Endothelial cell of umbilical vein (primary cell): Measurements from ENCODE around the gene ADA.

ENCODE experiments used
- EZH2 ChIP-seq: IDR thresholded peaks from 2 replicates; pipeline ENCODE4 v1.6.1; 2012; ENCODE audit warnings: borderline replicate concordance, low read depth, mild to moderate bottlenecking, moderate library complexity, low read length, inconsistent platforms; ENCODE audit not compliant: severe bottlenecking
- FOS ChIP-seq: IDR thresholded peaks from 2 replicates; pipeline ENCODE4 v1.6.1; 2011; ENCODE audit warnings: mild to moderate bottlenecking, low read length, moderate library complexity, borderline replicate concordance; ENCODE audit not compliant: insufficient read depth
- GATA2 ChIP-seq: IDR thresholded peaks from 2 replicates; pipeline ENCODE4 v1.7.0; 2011; ENCODE audit warnings: low read depth, mild to moderate bottlenecking, moderate library complexity, mixed read lengths, low read length; ENCODE audit not compliant: insufficient read length, insufficient read depth
- MAX ChIP-seq: IDR thresholded peaks from 2 replicates; pipeline ENCODE4 v1.6.1; 2011; ENCODE audit not compliant: insufficient read depth, insufficient read length
- MYC ChIP-seq: IDR thresholded peaks from one replicate; pipeline ENCODE4 v1.6.1; 2011; ENCODE audit warnings: mild to moderate bottlenecking, low read depth, low read length
- POLR2A ChIP-seq: IDR thresholded peaks from 2 replicates; pipeline ENCODE4 v1.6.1; 2012; ENCODE audit warnings: low read depth, mild to moderate bottlenecking, control low read depth, low read length
- POLR2AphosphoS5 ChIP-seq: IDR thresholded peaks from 2 replicates; pipeline ENCODE4 v1.6.1; 2012; ENCODE audit warnings: low read depth, mild to moderate bottlenecking, control low read depth, low read length, moderate library complexity; ENCODE audit not compliant: insufficient read depth
- TF ChIP-seq, protein P1 (sequence below), 2 donors: IDR thresholded peaks; 1 replicate in 1 of 2; 2 replicates in 1 of 2; pipeline ENCODE4 v1.5.1; 2011; ENCODE audit warnings: low read length in 2 of 2, mild to moderate bottlenecking in 2 of 2, moderate library complexity in 2 of 2, control low read depth in 1 of 2, inconsistent platforms in 1 of 2, low read depth in 1 of 2; ENCODE audit not compliant: insufficient read depth in 1 of 2; ENCODE audit errors: extremely low read depth in 1 of 2

DNA sequence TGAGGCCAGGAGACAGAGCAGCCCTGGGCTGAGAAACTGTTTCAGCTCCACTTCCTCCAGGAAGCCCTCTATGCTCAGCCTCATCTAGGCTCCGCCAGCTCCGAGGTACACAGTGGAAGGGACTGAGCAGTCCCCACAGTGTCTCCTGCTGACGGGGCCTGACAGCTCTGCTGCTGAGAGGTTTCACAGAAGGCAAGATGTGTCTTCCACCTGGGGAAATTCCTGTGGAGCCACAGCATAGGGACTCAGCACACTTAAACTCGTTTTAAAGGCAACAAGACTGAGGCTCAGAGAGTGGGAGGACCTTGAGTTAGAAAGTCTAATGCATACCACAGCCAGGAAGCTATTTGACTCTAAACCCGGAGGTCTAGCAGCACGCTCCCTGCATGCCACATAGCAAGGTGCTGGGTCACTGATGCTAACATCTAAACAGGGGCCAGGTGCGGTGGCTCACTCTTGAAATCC, 6.8 kb downstream of the ADA start:
- TF ChIP-seq POLR2A (no peak), POLR2AphosphoS5 (no peak), MYC (no peak), EZH2 (no peak), FOS (no peak), GATA2 (no peak), MAX (no peak)
- TF ChIP-seq, protein P1, sequence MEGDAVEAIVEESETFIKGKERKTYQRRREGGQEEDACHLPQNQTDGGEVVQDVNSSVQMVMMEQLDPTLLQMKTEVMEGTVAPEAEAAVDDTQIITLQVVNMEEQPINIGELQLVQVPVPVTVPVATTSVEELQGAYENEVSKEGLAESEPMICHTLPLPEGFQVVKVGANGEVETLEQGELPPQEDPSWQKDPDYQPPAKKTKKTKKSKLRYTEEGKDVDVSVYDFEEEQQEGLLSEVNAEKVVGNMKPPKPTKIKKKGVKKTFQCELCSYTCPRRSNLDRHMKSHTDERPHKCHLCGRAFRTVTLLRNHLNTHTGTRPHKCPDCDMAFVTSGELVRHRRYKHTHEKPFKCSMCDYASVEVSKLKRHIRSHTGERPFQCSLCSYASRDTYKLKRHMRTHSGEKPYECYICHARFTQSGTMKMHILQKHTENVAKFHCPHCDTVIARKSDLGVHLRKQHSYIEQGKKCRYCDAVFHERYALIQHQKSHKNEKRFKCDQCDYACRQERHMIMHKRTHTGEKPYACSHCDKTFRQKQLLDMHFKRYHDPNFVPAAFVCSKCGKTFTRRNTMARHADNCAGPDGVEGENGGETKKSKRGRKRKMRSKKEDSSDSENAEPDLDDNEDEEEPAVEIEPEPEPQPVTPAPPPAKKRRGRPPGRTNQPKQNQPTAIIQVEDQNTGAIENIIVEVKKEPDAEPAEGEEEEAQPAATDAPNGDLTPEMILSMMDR (IDR thresholded peaks at IDR 0.05; ENCODE audit: extremely low read depth in 1 of 2, insufficient read depth in 1 of 2, low read depth in 1 of 2, low read length in 2 of 2): no peak
